Measurements from ENCODE around the gene RP9.
"Not testable (repeated sequence)": the region's sequence is repeated elsewhere in the genome, so short reads cannot be mapped to it uniquely, and the experiment has no call there.

Gene RP9

GRCh38 chr7:33101906-33102305, 7.3 kb downstream of the RP9 start:
- no peak for DNase-seq (ENCODE audit: low read depth)

- no peak for DNase-seq (ENCODE audit: low read depth)
Observed at GRCh38 chr7:33100770-33101169, 8.4 kb downstream of the RP9 start.

DNA sequence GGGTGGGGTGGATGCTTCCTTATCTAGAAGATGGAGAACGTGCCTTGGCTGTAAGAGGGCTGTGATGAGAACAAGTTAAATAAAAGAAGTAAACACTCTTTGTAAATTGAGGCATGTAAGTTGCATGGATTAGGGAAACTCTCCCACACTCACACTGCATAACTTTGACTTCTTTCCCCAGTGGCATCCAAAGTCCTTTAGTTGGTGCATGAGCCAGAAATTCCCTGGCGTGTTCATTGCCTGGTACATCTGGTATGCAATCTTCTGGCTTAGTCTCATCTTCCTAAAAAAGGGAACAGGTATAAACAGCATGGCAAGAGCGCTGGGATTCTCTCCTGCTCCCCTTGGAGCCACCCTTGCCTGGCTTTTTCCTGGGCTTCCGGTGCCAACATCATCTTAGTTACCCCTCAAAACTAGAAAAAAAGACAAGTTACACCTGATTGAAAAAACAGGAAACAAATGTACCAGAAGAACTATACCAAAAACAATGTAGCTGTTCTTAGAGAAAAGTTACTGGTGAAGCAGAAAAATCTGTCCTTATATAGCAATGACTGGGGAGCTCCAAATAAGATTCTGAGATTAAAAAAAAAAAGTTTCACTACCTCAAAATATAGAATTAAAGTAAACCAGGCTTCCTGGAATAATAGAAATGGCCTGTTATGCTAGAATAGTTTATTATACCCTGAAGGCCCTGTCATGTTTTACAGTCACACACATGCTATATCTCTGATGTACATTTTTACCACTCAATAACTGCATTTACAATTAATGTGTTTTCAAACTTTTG, 9.9 kb downstream of the RP9 start:
- DNase-seq (ENCODE audit: low read depth): no peak

GRCh38 chr7:33094745-33095275, 14.4 kb downstream of the RP9 start:
- not testable (repeated sequence) for DNase-seq (ENCODE audit: low read depth)

- DNase-seq (ENCODE audit: low read depth): no peak
Observed at GRCh38 chr7:33093266-33093665, 15.9 kb downstream of the RP9 start.

- DNase-seq (ENCODE audit: low read depth): no peak
Observed at GRCh38 chr7:33091641-33092191, 17.5 kb downstream of the RP9 start.

DNA sequence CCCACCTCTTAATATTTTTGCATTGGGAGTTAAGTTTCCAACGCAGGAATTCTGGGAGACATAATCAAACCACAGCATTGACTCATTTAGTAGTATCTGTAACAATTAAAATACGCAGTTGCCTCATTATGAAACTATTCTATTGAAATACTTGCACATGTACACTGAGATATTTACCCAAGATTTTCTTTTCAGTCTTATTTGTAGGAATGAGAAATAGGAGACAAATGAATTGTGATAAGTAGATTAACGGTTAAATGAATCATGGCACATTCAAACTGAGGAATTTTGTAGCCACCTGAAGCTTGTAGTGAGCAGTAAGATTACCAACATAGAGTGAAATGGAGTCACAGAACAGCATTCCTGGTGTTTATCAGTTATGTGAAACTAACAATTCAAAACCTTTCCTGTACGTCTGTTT, 18.1 kb downstream of the RP9 start:
- DNase-seq (ENCODE audit: low read depth): no peak

DNA sequence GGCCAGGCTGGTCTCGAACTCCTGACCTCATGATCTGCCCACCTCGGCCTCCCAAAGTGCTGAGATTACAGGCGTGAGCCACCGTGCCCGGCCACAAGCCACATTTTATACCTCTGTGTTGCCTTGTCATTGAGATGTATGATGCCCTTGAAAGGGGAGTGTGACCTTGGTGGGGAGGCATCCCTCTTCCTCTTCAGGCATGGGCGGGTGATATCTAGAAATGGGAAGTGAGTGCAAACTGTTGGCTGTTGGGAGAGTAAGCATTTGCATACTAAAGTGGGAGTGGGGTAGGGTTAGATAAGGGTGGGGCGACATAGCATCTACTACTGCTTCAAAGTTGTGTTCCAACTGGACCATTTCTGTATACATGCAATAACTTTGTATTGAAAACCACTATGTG, 20.1 kb downstream of the RP9 start:
- DNase-seq (ENCODE audit: low read depth): no peak

DNA sequence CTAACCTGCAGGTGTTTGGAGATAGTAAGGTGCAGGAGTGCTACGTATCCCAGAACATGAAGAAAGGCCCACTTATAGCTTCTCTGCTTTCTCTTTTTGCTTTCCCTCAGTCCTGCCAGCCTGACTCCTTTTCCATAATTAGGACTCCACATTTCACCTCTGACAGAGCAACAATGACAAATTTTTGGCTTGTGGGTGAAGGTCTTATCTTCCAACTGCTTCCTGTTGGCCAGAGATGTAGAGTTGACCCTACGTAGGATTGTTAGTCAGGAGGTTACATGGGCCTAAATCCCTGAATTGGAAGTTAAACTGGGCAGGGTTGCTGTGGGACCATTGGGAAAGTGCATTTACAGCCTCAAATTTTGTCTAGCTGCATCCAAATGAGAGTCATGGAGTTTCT, 21.3 kb downstream of the RP9 start:
- DNase-seq (ENCODE audit: low read depth): no peak

DNA sequence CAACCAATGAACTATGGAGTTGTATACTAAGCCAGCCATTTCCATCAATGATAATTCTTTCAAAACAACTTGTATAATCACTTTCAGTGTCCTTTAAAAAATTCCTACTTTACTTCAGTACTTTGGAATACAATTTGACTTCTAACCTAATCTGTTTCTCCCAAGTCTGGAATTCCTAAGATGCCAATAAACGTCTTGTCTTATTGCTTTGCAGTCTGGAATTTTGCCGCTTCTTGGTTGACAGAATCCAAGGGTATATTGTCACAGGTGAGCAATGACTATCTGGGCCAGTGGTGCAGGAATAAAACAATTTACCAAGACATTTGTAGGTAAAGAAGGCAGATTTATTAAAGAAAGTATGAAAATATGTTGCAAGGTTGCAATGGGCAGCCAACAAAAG, 21.8 kb downstream of the RP9 start:
- DNase-seq (ENCODE audit: low read depth): no peak

DNA sequence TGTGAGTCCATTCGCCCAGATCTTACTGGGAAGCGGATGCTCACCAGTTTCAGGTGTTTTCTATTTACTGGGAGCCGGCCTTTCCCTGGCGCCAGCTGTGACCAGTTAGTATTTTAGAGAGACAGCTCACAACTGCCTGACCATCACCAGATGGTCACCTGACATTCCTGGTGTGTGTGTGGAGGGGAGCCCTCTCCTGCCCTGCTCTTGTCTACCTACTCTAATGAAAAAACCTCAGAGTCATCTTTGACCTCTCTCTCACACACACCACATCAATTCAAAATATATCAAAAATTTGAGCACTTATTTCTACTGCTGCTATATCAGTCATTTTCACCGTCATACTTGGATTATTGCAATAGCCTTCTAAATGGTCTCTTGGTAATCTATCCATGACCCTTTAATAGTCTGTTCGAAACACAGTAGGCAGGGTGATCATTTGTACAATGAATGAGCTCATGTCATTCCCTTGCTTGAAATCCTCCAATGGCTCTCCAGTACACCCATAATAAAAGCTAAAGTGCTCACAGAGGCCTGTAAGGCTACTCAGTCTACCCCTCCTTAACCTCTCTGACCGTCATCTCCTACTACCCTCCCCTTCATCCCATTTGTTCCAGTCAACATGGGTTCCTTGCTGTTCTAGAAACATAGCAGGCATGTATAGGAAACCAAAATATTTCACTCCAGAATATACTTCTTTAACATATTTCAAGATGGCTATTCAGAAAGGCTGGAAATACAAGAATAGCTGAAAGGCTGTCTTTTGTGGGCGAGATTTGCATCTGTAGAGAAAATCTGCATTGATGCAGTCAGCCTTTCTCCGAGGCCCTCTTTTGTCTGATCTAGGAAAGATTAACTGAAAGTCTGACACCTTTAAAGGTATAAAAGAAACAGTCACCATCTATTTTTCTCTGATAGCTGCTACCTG, 29.2 kb downstream of the RP9 start:
- no peak for DNase-seq (ENCODE audit: low read depth)

- DNase-seq (ENCODE audit: low read depth): no peak
Observed at GRCh38 chr7:33079096-33079495, 30.1 kb downstream of the RP9 start.

DNA sequence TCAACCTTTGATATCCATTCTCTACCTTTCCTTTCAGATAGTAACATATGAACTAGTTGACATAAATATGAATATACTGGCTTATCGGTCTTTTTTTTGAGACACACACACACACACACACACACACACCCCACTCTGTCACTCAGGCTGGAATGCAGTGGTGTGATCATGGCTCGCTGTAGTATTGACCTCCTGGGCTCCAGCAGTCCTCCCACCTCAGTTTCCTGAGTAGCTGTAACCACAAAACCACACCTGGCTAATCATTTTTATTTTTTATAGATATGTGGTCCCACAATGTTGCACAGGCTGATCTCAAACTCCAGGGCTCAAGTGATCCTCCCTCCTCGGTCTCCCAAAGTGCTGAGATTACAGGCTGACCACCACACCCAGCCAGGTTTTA, 32.5 kb downstream of the RP9 start:
- no peak for DNase-seq (ENCODE audit: low read depth)

DNA sequence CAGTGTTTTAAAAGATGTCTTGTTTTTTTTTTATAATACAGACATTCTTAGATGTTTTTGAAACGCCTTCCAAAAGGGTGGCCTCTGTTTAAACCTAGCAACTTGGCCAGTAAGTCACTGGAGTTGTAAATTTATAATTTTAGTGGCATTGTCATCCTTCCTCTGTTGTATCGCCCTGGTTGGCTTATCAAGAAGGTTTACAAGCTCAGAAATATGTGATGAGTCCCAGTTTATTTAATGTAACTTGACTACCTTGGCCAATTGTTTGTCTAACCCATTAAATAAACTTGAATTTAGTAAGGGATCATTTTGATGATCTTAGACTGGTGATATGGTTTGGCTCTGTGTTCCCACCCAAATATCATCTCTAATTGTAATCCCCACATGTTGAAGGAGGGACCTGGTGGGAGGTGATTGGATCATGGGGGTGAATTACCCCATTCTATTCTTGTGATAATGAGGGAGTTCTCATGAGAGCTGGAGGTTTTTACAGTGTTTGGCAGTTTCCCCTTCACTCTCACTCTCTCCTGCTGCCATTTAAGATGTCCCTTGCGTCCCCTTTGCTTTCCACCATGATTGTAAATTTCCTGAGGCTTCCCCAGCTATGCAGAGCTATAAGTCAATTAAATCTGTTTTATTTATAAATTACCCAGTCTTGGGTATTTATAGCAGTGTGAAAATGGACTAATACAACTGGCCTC, 33.2 kb downstream of the RP9 start:
- DNase-seq (ENCODE audit: low read depth): no peak

- no peak for DNase-seq (ENCODE audit: low read depth)
Observed at GRCh38 chr7:33073243-33073642, 36.0 kb downstream of the RP9 start.

GRCh38 chr7:33072471-33072870, 36.7 kb downstream of the RP9 start:
- DNase-seq (ENCODE audit: low read depth): peak; percentile 60

DNA sequence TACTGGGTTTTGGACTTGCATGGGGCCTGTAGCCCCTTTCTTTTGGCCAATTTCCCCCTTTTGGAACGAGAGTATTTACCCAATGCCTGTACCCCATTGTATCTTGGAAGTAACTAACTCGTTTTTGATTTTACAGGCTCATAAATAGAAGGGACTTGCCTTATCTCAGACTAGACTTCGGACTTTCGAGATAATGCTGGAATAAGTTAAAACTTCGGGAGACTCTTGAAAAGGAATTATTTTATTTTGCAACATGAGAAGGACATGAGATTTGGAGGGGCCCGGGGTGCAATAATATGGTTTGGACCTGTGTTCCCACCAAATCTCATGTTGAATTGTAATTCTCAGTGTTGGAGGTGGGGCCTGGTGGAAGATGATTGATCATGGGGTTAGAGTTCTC, 38.4 kb downstream of the RP9 start:
- no peak for DNase-seq (ENCODE audit: low read depth)

GRCh38 chr7:33070277-33070676, 38.9 kb downstream of the RP9 start:
- DNase-seq (ENCODE audit: low read depth): no peak

DNA sequence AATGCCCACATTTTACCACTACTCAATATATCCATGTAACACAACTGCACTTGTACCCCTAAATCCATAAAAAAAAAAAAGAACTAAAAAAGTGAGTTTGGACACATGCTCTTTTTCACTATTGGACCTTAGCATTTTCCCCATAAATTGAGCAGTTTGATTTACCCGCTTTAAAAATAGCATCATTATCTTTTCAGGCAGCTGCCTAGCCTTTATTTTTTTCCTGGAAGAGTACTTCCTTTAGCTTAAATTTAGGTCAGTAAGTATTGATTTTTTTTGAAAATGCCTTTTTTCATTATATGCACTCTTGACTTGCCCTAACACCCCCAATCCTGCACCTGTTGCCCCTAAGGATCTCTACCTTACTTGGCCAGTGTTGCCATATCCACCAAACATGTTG, 41.3 kb downstream of the RP9 start:
- no peak for DNase-seq (ENCODE audit: low read depth)

DNA sequence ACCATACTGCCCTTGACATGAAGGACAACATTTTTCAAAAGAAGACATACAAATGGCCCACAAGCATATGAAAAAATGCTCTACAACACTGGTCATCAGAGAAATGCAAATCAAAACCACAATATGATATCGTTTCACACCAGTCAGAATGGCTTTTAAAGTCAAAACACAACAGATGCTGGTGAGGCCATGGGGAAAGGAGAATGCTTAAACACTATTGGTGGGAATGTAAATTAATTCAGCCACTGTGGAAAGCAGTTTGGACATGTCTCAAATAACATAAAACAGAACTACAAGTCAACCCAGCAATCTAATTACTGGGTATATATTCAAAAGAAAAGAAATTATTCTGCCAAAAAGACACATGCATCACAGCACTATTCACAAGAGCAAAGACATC, 42.4 kb downstream of the RP9 start:
- DNase-seq (ENCODE audit: low read depth): no peak

GRCh38 chr7:33065981-33066380, 43.2 kb downstream of the RP9 start:
- no peak for DNase-seq (ENCODE audit: low read depth)
